DMS53 treated with DMSO at 0.1 percent for 48 hours (cell line): Measurements from ENCODE around the gene ETFA.
"Not testable (repeated sequence)": the region's sequence is repeated elsewhere in the genome, so short reads cannot be mapped to it uniquely, and the experiment has no call there.

Experiments used
- DNase-seq: peaks from one replicate; lab custom pipeline; 2025; ENCODE audit not compliant: unreplicated experiment; lab: John Stamatoyannopoulos, UW

The ETFA gene

DNA sequence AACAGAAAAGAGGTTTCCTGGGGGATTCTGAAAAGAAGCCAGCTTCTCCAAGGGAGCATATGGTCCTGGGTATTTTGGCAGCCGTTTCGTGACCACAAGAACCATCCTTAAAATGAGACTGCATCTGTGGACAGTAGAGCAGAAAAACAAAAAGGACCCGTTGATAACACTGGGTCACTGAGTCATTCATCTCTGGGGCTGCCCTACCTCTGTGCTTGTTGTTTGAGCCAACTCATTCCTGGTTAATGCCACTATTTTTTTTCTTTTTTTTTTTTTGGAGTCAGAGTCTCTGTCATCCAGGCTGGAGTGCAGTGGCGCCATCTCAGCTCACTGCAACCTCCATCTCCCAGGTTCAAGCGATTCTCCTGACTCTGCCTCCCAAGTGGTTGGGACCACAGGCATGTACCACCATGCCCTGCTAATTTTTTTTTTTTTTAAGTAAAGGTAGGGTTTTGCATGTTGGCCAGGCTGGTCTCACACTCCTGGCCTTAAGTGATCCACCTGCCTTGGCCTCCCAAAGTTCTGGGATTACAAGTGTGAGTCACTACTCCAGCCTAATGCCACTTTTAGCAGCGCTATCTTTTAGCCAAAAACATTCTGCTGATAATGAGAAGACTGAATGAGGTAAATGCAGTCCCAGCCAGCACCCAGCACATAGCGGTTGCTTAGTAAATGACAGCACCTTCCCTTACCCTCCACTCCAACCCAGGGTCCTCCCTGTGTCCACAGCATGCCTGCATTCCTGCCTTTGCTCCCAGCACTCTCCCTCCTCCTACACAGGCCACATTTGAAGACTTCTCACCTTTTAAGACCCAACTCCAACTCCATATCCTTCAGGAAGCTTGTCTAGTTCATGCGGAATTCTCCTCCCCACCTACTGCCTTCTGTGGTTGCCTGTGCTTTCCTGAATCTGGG, 16.2 kb upstream of the ETFA start:
- no peak for DNase-seq

DNA sequence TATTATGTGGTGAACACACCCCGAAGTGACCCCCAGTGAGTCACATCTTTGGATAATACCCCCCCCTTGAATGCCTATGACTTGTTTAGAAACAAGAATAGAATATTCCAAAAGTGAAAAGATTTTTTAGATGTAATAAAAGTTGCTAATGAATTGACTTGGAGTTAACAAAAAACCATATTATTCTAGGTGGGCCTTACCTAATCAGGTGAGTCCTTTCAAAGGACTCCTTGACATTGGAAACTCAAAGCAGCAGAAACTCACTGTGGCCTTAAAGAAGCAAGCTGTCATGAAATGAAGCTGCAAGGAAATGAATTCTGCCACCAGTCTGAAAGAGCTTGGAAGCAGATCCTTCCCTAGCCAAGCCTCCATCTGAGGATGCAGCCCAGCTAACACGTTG, 14.4 kb upstream of the ETFA start:
- no peak for DNase-seq

DNA sequence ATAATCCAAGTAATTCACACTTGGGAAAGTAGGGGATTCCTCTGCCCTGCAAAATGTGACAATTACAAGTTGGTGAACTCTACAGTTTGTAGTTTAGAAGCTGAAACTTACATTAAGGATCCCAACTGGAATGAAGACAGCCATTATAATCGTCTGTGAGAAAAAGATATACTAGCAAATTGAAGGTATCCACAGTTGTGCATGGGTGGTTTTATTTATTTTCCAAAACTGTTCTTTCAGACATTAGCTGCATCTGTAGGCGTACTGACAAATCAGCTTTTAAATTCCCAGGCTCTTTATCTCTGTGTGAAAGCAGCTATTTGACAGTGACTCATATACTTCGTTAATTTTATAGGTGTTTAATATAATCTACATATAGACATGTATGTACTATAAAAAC, 12.8 kb upstream of the ETFA start:
- DNase-seq: no peak

DNA sequence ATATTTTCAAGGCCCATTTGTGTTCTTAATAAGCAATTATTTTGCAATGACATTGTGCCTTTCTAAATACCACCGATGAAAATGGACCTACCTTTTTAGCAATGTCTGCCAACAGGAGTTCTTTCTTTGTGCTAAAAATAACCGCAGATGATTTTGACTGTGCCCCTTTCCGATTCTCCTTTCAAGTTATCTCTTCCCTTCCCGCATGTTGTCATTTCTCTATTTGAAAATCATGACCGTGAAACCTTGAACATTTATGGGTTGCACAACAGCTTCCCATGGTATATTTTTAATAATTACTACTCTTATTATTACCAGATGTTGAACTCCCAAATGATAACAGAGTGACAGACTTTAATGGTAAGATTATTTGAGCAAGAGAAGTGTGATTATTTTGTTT, 10.3 kb upstream of the ETFA start:
- DNase-seq: no peak

DNA sequence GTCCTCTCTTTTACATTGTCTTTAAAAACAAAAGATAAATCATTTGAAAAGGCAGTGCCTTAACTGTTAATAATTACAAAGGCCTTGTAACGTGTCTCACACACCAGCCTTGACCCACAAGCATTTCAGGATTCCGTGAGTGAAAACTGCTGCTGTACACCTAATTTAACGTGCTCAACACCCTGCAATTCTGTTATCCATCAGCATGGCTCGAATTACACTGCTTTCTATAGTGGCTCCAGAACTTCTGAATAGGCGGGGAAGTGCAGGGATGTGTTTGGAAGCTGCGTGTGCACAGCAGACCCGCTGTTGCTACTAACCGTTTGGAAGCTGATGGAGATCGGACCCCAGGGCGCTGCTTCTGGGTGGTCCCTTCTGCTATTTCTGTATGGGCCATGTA, 9.9 kb upstream of the ETFA start:
- no peak for DNase-seq

DNA sequence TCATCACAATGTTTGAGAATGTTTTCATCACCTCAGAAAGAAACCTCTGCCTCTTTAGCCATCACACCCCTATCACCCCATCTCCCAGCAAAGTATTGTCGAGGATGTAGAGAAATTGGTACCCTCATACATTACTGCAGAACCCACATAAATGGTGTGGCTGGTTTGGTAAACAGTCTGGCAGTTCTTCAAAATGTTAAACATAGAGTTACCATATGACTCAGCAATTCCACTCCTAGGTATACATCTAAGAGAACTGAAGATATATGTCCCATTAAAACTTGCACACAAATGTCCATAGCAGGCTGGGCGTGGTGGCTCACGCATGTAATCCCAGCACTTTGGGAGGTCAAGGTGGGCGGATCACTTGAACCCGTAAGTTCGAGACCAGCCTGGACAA, 8.7 kb upstream of the ETFA start:
- no peak for DNase-seq

DNA sequence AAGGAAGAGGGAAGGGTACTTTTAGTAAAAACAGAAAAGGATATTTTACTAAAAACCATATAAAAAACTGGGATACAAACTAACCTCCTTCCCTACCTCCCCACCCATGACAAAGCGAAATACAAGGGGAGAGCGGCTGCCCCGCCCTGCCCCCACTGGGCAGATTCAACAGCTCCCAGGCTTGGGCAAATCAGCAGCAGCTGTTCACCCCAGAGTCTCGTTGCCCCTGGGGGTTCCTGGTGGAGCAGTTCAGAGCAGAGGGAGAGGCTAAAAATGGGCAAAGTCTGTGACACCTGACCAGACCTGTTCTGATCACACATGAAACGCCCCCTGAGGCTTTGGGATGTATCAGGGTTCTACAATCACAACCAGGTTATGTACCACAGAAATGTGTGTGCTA, 2.5 kb upstream of the ETFA start:
- DNase-seq: no peak

DNA sequence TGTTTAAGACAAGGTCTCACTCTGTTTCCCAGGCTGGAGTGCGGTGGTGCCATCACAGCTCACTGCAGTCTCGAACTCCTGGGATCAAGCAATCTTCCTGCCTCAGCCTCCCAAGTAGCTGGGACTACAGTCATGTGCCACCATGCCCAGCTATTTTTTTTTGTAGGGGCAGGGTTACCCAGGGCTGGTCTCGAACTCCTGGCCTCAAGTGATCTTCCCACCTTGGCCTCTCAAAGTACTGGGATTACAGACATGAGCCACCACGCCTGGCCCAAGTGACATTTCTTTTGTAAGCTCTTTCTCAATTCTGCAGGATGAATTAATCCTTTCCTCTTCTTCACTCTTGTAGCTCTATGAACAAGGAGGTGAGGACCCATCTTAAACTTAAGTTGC, 1.9 kb upstream of the ETFA start:
- not testable (repeated sequence) for DNase-seq

DNA sequence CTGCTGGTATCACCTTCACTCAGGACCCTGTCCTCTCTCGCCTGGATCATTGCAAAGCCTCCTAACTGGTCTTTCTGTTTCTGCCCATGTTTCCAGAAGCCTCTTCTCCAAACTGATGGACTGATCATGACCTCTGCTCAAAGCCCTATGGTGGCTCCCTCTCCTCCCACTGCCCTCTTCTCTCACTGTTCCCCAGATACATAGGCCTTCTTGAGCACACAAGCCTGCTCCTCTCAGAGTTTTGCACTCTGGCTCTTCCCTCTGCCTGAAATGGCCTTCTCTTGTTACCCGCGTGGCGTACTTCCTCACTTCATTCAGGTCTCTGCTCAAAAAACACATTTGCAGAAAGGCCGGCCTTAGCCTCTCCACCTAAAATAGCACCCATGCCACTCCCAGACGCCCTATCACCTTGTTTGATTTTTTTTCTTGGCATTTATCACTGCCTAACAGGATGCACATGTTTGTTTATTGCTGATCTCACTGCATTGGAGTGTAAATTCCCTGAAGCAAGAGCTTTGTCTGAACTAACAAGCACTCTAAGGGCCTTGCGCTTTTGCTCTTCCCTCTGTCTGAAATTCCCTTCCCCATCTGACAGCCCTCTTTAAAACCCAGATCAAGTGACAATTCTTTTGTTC, 1.4 kb upstream of the ETFA start:
- peak; percentile 46 for DNase-seq

DNA sequence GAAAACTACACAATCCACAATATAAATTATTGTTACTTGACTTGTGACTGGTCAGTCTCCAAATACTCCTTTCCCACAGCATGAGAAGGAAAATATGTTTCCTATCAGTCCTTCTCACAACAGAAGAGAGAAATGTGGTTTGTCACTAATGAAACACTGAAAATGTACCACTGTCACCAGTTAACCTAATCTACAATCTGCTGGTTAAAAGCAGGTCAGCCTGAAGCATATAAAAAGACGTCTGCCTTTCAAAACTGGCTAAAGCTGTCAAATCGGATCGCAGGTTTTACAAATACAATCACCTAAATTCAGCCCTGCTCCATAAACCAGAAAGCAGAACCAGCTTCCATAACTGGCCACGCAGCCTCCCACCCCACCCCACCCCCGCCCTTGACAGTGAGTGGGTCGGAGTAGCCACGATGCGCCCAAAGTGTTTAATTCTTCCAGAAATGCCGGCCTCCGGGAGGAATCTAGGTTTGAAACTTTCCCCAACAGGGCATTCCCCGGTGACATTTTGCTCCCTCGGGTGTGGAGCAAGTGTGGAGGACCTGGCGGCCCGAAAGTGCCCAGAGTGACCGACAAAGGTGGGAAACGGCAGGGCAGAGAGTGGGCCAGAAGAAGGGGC, 682 bp downstream of the ETFA start:
- no peak for DNase-seq

DNA sequence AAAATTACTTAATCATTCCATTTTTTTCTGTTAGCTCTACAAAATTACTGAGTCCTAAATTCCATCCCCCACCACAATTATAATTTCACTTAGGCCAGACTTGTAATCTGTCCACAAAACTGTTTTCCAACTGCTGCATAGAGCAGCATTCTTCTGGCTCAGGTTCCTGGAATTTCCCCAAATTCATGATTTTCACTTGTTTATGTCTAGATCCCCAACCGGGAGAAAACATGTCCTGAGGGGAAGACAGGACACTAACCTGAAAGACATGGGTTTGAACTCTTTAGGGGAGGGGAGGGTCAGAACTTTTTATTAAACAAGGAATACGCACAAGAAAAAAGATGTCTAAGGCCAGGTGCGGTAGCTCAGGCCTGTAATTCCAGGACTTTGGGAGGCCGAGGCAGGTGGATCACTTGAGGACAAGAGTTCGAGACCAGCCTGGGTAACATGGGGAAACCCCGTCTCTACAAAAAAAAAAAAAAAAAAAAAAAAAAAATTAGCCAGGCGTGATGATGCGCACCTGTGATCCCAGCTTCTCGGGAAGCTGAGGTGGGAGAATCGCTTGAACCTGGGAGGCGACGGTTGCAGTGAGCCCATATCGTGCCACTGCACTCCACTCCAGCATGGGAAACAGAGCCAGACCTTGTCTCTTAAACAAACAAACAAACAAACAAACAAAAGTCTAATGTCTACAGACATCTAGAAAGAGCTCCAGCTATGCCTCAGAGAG, 1.5 kb downstream of the ETFA start:
- no peak for DNase-seq

DNA sequence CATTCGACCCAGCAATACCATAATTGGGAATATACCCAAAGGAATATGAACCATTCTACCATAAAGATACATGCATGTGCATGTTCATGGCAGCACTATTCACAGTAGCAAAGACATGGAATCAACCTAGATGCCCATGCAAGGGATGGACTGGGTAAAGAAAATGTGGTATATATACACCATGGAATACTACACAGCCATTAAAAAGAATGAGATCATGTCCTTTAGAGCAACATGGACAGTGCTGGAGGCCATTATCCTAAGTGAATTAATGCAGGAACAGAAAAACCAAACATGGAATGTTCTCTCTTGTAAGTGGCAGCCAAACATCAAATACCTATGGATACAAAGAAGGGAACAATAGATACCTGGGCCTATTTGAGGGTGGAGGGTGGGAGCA, 7.4 kb downstream of the ETFA start:
- no peak for DNase-seq

DNA sequence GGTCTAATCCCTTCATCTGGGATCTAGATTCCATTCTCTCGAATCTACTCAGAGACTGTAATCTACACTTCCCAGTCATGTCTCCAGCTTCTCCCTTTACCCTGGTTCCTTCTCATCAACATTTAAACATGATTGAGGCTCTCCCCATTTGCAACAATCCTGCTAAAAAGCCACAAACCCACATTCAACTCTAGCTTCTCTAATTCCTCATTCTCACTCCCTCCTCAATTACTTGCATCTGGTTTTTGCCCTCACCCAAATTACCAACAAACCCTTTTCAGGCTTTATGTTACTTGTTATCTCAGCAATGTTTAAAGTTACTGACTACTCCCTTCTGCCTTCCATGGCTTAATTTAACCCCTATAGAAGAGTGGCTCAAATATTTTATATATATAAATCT, 11.5 kb downstream of the ETFA start:
- DNase-seq: no peak

DNA sequence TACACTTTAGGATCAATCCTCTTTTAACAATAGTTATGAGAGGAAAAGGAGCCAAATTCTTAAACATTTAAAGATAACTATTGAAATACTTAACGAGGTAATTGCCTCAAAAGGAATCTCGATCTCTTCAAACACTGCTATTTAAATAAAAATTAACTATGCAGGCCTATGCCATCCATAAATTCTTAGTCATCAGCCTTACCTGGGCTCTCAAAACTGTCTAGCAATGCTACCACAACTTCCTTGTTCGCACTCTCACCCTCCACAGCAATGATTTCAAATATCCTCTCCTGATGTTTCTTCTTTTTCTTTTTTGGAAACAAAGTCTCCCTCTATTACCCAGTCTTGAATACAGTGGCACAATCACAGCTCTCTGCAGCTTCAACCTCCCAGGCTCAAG, 12.3 kb downstream of the ETFA start:
- DNase-seq: no peak

DNA sequence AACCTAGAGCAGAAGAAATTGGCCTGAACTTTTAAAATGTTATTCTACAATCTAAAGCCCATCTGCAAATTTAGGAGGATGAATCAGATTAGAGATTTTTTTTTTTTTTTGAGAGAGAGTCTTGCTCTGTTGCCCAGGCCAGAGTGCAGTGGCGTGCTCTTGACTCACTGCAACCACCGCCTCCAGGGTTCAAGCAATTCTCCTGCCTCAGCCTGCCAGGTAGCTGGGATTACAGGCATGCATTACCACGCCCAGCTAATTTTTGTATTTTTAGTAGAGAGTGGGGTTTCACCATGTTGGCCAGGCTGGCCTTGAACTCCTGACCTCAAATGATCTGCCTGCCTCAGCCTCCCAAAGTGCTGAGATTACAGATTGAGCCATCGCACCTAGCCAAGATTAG, 13.3 kb downstream of the ETFA start:
- not testable (repeated sequence) for DNase-seq

DNA sequence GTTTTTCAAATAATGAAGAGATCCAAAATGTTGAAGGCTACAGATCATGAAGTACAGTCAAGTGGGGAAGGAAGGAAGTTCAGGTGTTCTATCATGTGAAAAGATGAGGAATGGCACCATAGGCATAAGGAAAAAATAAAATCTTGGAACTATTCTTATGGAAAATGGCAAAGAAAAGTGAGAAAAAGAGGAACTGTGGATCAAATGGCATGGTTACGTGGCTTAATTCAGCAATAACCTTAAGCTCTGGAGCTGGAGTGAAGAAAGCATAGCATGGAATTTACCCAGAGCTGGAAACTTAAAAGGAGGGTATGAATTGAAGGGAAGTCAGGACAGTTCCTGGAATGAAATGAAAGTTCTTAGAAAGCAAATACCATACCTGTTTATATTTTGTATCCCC, 14.4 kb downstream of the ETFA start:
- DNase-seq: no peak

DNA sequence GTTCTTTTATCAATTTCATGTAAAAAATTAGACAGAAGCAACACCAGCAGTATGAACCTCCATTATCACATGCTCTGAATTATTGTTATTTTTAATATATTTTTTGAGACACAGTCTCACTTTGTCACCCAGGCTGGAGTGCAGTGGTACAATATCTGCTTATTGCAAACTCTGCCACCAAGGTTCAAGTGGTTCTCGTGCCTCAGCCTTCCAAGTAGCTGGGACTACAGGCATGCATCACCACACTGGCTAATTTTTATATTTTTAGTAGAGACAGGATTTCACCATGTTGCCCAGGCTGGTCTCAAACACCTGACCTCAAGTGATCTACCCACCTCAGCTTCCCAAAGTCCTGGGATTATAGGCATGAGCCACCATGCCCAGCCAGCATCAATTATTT, 16.8 kb downstream of the ETFA start:
- DNase-seq: not testable (repeated sequence)

DNA sequence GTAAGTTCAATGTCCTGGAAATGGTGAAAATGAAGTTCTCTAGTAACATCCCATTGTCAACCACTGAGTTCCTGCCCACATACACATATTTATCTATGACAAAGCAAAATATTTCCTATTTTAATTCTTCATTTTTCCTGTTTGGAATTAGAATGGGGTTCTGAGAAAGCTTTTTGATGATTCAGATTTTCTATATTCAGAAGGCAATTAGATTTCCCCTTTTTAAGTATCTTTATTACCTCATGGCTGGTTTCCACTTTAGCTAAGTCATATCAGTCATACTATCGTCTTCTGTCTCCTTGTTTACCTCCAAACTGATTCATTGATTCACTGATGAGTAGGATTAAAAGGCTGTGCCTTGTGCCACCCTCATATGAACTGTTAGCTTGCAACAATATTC, 17.9 kb downstream of the ETFA start:
- no peak for DNase-seq

DNA sequence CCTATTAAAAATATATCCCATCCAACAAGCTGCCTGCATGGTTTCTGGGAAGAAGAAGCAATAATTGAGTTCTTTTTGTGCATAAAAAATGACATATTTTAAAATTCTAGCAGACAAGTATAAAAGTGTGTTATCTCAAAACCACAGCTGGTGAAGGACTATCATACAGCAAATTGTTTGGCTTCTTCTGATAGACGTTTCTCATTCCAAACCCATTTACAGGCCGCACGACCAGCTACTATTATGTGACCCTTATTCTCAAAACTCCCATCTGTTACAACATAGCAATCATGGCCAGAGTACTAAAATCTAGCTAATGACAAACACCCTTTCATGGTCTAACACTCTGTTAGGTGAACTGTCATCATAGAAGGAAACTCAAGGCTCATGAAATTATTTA, 21.7 kb downstream of the ETFA start:
- no peak for DNase-seq

DNA sequence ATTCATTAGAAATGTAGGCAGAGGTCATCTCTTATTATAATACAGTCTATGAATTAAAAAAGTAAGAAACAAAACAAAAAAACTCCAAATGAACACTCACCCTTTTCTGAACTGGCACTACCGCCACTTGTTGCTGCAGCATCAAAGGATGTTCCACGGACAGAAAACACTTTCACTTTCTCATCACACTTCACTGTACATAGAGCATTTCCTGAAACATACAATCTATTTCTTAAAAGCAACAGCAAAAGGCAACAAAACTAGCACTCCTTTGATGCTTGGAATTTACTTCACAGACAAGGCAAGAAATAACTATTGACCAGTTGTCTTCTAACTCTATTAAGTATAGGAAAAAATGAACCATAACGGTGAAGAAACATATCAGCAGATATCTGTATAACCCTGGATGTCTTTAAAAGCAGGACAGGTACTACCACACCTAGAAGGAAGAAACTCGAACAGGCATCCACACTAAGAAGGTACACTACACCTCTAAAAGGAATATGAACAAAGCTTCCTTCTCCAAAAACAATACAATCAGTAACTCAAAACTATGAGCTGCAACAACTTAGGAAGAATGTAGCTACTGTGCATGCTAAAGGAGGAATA, 24.9 kb downstream of the ETFA start:
- no peak for DNase-seq

DNA sequence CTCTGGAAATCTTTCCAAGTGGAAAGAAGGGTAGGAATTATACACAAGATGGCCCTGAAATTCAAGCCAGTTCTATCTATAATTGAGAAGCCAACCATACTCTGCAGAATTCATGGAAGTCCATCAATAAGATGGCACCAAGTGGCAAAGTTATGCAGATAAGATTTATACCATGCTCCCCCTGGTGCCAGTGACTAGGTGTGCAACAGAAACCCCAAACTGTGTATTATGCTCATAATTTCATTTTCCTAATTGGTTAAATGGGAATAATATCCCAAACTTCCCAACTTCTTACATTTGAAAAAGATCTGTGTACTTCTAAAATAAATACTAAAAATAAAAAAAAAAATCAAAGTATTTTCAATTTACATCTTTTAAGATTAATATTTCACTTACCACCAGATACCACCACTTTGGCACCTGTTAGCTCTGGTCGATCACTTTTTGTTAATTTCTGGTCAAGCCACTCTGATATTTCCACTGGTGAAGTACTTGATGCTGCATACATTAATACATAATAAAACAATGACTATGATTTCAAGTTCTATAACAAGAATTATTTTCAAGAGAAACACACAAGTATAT, 25.9 kb downstream of the ETFA start:
- DNase-seq: no peak
